K562 (cell line): ENCODE data around the gene HAS3. TPM values are rescaled to one million over a fixed set of nuclear protein-coding genes. Genes with fewer than 3 reads are reported as not detected.

Experiments
- ARHGAP35 ChIP-seq: fragments of 450-650 bp; IDR thresholded peaks from 2 replicates; pipeline ENCODE4 v1.6.1; 2018; ENCODE audit not compliant: partially characterized antibody
- ATF2 ChIP-seq: sonication (generic); formaldehyde crosslinking; IDR thresholded peaks from 2 replicates; pipeline ENCODE4 v1.8.1; 2022; ENCODE audit warnings: missing genetic modification reagents
- BCL6 ChIP-seq: fragments of 250-450 bp; sonication (Bioruptor Pico); IDR thresholded peaks from 2 replicates; pipeline ENCODE4 v1.4.0; 2020
- CC2D1A ChIP-seq: fragments of 450-650 bp; IDR thresholded peaks from 2 replicates; pipeline ENCODE4 v1.6.1; 2017; ENCODE audit warnings: mild to moderate bottlenecking
- MTA1 ChIP-seq: fragments of 450-650 bp; IDR thresholded peaks from 2 replicates; pipeline ENCODE4 v1.6.1; 2017; ENCODE audit warnings: borderline replicate concordance
- PHF20 ChIP-seq: fragments of 450-650 bp; IDR thresholded peaks from 2 replicates; pipeline ENCODE4 v1.6.1; 2018; ENCODE audit not compliant: partially characterized antibody
- SETDB1 ChIP-seq: IDR thresholded peaks from one replicate; pipeline ENCODE4 v1.6.1; 2012; ENCODE audit warnings: low read length, control low read depth, inconsistent platforms
- SREBF2 ChIP-seq: sonication (generic); formaldehyde crosslinking; IDR thresholded peaks from 2 replicates; pipeline ENCODE4 v1.4.0; 2020; ENCODE audit warnings: mild to moderate bottlenecking, missing genetic modification reagents
- TCF7L2 ChIP-seq: fragments of 150-350 bp; IDR thresholded peaks from 2 replicates; pipeline ENCODE4 v1.6.1; 2016; ENCODE audit warnings: low read depth, mild to moderate bottlenecking, low read length, moderate library complexity
- ZNF436 ChIP-seq: fragments of 250-450, 450-650 bp; sonication (Bioruptor Pico); formaldehyde crosslinking; IDR thresholded peaks from 2 replicates; pipeline ENCODE4 v1.7.0; 2020; ENCODE audit warnings: mild to moderate bottlenecking
- ZNF507 ChIP-seq: conservative IDR thresholded peaks from 2 replicates; pipeline ENCODE4 v1.6.1; 2017; ENCODE audit warnings: missing genetic modification characterization, missing compliant biosample characterization
- polyA plus RNA-seq, 8 experiments: library from polyadenylated mRNA; depleted of rRNA in 4 of 8; stranded (reverse) in 5 of 8; unstranded in 3 of 8; fragments of >200 nt; fragmentation: Nextera tagmentation in 2 of 8; fragmentation: Illumina TruSeq in 1 of 8; extraction: Ambion mirVana in 2 of 8; extraction: Trizol in 1 of 8; gene quantifications; 2 replicates each; pipeline versions ENCODE4 v1.2.1 to v1.2.3, GENCODE V29; 2011 to 2014; ENCODE audit warnings: inconsistent platforms in 1 of 8, missing spikeins in 1 of 8
- total RNA-seq, 7 experiments: library from RNA; depleted of rRNA in 6 of 7; stranded (reverse); fragments of >200 nt in 6 of 7; fragmentation: Illumina TruSeq in 2 of 7; extraction: Trizol in 2 of 7; gene quantifications; 2 replicates each; pipeline versions ENCODE4 v1.2.1 to v1.2.3, GENCODE V29; 2011 to 2021; ENCODE audit warnings: low replicate concordance in 1 of 7
- TF ChIP-seq, protein P1 (sequence below), 2 experiments: fragments of 450-650 bp in 1 of 2; sonication (generic) in 1 of 2; formaldehyde crosslinking in 1 of 2; IDR thresholded peaks in 1 of 2; conservative IDR thresholded peaks in 1 of 2; 2 replicates each; pipeline versions ENCODE4 v1.6.1 to v1.8.1; 2016 to 2023; ENCODE audit warnings: mild to moderate bottlenecking in 2 of 2, moderate library complexity in 2 of 2, inconsistent platforms in 1 of 2, missing genetic modification reagents in 1 of 2
- TF ChIP-seq, protein P2 (sequence below): fragments of 450-650 bp; formaldehyde crosslinking; IDR thresholded peaks from 2 replicates; pipeline ENCODE4 v1.4.0; 2022; ENCODE audit warnings: missing genetic modification characterization
- TF ChIP-seq, protein P3 (sequence below): sonication (generic); formaldehyde crosslinking; IDR thresholded peaks from 2 replicates; pipeline ENCODE4 v1.8.0; 2022; ENCODE audit warnings: mild to moderate bottlenecking, missing genetic modification reagents

The HAS3 gene
- total and polyA plus RNA-seq, 9 of the 15 experiments (the other 6 are each of a cell fraction or from before 2014, with no cell fraction given): 0.04 to 0.33 (median 0.13) TPM; not detected in 1

- TF ChIP-seq, protein P1, sequence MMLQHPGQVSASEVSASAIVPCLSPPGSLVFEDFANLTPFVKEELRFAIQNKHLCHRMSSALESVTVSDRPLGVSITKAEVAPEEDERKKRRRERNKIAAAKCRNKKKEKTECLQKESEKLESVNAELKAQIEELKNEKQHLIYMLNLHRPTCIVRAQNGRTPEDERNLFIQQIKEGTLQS (IDR thresholded peaks at IDR 0.05): no peak
- TF ChIP-seq, protein P1 (CRISPR knock-in tag; conservative IDR thresholded peaks at IDR 0.05): no peak
- TF ChIP-seq ATF2 (CRISPR knock-in tag) (no peak), CC2D1A (0 out of 2 replicates have a peak, but pooled peaks have one; percentile 14), BCL6 (CRISPR knock-in tag) (no peak), TCF7L2 (no peak), SREBF2 (CRISPR knock-in tag) (no peak), MTA1 (0 out of 2 replicates have a peak, but pooled peaks have one; percentile 33), SETDB1 (no peak), ZNF507 (tag) (no peak), ZNF436 (CRISPR knock-in tag) (0 out of 2 replicates have a peak, but pooled peaks have one; percentile 56), ARHGAP35 (peak; percentile 5), PHF20 (peak; percentile 71)
- TF ChIP-seq, protein P2, sequence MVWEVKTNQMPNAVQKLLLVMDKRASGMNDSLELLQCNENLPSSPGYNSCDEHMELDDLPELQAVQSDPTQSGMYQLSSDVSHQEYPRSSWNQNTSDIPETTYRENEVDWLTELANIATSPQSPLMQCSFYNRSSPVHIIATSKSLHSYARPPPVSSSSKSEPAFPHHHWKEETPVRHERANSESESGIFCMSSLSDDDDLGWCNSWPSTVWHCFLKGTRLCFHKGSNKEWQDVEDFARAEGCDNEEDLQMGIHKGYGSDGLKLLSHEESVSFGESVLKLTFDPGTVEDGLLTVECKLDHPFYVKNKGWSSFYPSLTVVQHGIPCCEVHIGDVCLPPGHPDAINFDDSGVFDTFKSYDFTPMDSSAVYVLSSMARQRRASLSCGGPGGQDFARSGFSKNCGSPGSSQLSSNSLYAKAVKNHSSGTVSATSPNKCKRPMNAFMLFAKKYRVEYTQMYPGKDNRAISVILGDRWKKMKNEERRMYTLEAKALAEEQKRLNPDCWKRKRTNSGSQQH (CRISPR knock-in tag): peak; percentile 94
- TF ChIP-seq, protein P3, sequence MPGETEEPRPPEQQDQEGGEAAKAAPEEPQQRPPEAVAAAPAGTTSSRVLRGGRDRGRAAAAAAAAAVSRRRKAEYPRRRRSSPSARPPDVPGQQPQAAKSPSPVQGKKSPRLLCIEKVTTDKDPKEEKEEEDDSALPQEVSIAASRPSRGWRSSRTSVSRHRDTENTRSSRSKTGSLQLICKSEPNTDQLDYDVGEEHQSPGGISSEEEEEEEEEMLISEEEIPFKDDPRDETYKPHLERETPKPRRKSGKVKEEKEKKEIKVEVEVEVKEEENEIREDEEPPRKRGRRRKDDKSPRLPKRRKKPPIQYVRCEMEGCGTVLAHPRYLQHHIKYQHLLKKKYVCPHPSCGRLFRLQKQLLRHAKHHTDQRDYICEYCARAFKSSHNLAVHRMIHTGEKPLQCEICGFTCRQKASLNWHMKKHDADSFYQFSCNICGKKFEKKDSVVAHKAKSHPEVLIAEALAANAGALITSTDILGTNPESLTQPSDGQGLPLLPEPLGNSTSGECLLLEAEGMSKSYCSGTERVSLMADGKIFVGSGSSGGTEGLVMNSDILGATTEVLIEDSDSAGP (CRISPR knock-in tag): no peak
Measured at GRCh38 chr16:69131839-69132423, 26.5 kb downstream of the HAS3 start (continued).
